Panc1 (cell line): Measurements from ENCODE around the gene DCLRE1B. TPM values are rescaled to one million over a fixed set of nuclear protein-coding genes. Genes with fewer than 3 reads are reported as not detected.

Source experiments
- ATAC-seq: fragments of 200-7000 bp; cut with Tn5 transposase; 2 replicates; pipeline ENCODE4 v1.9.1; 2020; ENCODE audit warnings: mild to moderate bottlenecking, moderate library complexity
- BruUV-seq: library from RNA; stranded (reverse); fragments of 400-500 nt; replicated peaks from 2 replicates; lab custom pipeline; 2021; lab: Mats Ljungman, UMichigan
- CTCF ChIA-PET: fragments of 300-600 bp; sonication (Branson Sonifier 250); formaldehyde crosslinking; loops from one replicate; lab custom pipeline; 2022; ENCODE audit warnings: antibody characterized with exemption; lab: Charles Lee
- POLR2A ChIA-PET: fragments of 300-600 bp; sonication (Branson Sonifier 250); formaldehyde crosslinking; loops from one replicate; lab custom pipeline; 2022; ENCODE audit warnings: antibody characterized with exemption; lab: Charles Lee
- DNase-seq: peaks from one replicate; pipeline ENCODE4 v3.0.0-alpha.2; 2010; ENCODE audit warnings: low read depth, low spot score
- H3K27ac ChIP-seq: 2 replicates; pipeline ENCODE4 v1.5.1; 2011; ENCODE audit warnings: mild to moderate bottlenecking, low read length, inconsistent platforms
- H3K27me3 ChIP-seq: fragments of 200-500 bp; sonication (Bioruptor generic); 2 replicates; pipeline ENCODE4 v1.6.0; 2014; ENCODE audit warnings: low read length, inconsistent platforms; ENCODE audit not compliant: control insufficient read depth, insufficient read depth
- H3K36me3 ChIP-seq: fragments of 200-500 bp; sonication (Bioruptor generic); 2 replicates; pipeline ENCODE4 v1.5.1; 2014; ENCODE audit warnings: inconsistent platforms, mild to moderate bottlenecking, low read length, moderate library complexity; ENCODE audit not compliant: control insufficient read depth, insufficient read depth
- H3K4me1 ChIP-seq: 2 replicates; pipeline ENCODE4 v1.5.1; 2011; ENCODE audit warnings: inconsistent platforms, mild to moderate bottlenecking, low read length, moderate library complexity; ENCODE audit not compliant: control insufficient read depth, insufficient read depth
- H3K4me3 ChIP-seq, 2 experiments: 2 replicates each; pipeline ENCODE4 v1.5.1; 2011 to 2012; ENCODE audit warnings: low read depth in 2 of 2, low read length in 2 of 2, mild to moderate bottlenecking in 2 of 2, inconsistent platforms in 1 of 2, moderate library complexity in 1 of 2
- H3K9me3 ChIP-seq: fragments of 200-500 bp; sonication (Bioruptor generic); 2 replicates; pipeline ENCODE4 v1.5.1; 2014; ENCODE audit warnings: low read depth, mild to moderate bottlenecking, inconsistent platforms, low read length, moderate library complexity; ENCODE audit not compliant: control insufficient read depth, insufficient read depth
- CTCF ChIP-seq: fragments of 450-650 bp; IDR thresholded peaks from 2 replicates; pipeline ENCODE4 v1.5.1; 2017; ENCODE audit warnings: mild to moderate bottlenecking
- POLR2AphosphoS5 ChIP-seq: IDR thresholded peaks from 2 replicates; pipeline ENCODE4 v1.6.1; 2012; ENCODE audit warnings: mild to moderate bottlenecking, low read depth, low read length, moderate library complexity
- REST ChIP-seq, 2 experiments: IDR thresholded peaks; 2 replicates each; pipeline ENCODE4 v1.6.1; 2011 to 2012; ENCODE audit warnings: low read depth in 2 of 2, control low read depth in 1 of 2, low read length in 1 of 2, mild to moderate bottlenecking in 1 of 2, moderate library complexity in 1 of 2; ENCODE audit not compliant: insufficient read depth in 1 of 2
- SIN3A ChIP-seq: IDR thresholded peaks from 2 replicates; pipeline ENCODE4 v1.6.1; 2012; ENCODE audit warnings: low read depth, mild to moderate bottlenecking, low read length, moderate library complexity, borderline replicate concordance; ENCODE audit not compliant: insufficient read depth
- TCF7L2 ChIP-seq: IDR thresholded peaks from 2 replicates; pipeline ENCODE4 v1.6.1; 2011; ENCODE audit warnings: mild to moderate bottlenecking, low read depth, low read length, inconsistent platforms
- in situ Hi-C: cut with HindIII; loops from 2 replicates; pipeline ENCODE4 v1.10.0; 2016; ENCODE audit warnings: low sequenced_read_pairs, low pct_unique_long_range_greater_than_20kb
- intact Hi-C: fragments of 100-400 bp; cut with micrococcal nuclease; formaldehyde crosslinking; loops from one replicate; pipeline ENCODE4 v1.10.0; 2022; ENCODE audit not compliant: unreplicated experiment
- total RNA-seq: library from RNA; stranded (reverse); gene quantifications from one replicate; pipeline ENCODE4 v1.2.1, GENCODE V29; 2021; ENCODE audit not compliant: unreplicated experiment

The DCLRE1B gene
- total RNA-seq, 1 experiment from 2014 or later = 8.6 TPM

GRCh38 chr1:113858982-113859381 lies 46.1 kb upstream of the DCLRE1B start:
- ATAC-seq = no peak
- in situ Hi-C loops = no loop called here

GRCh38 chr1:113859478-113860175 lies 45.5 kb upstream of the DCLRE1B start:
- no peak overlapping the region for H3K27ac ChIP-seq
- intact Hi-C loops = no loop called here
- H3K27me3 ChIP-seq = no peaks in the 10 kb centered on the region
- no peaks in the 10 kb centered on the region for H3K4me1 ChIP-seq
- ATAC-seq (no peak), DNase-seq (no peak)
- in situ Hi-C loops = no loop called here
- BruUV-seq = no TSS peak
- no peak overlapping the region for H3K4me3 ChIP-seq
- no peaks in the 10 kb centered on the region for H3K9me3 ChIP-seq
- TF ChIP-seq TCF7L2 (no peak), POLR2AphosphoS5 (no peak), SIN3A (no peak), CTCF (no peak), REST (IDR thresholded peaks at IDR 0.05; ENCODE audit: insufficient read depth in 1 of 2, low read depth in 2 of 2, low read length in 1 of 2) (no peak)
- no peaks in the 10 kb centered on the region for H3K36me3 ChIP-seq
- ChIA-PET CTCF (interaction anchor here (0.6 kb wide), 1 partner anchor 684 kb away, joined by 3 read pairs; no protein-coding TSS in a partner anchor), POLR2A (no interaction called here)

More at GRCh38 chr1:113858982-113859381, 46.1 kb upstream of the DCLRE1B start:
- TF ChIP-seq REST (IDR thresholded peaks at IDR 0.05; ENCODE audit: insufficient read depth in 1 of 2, low read depth in 2 of 2, low read length in 1 of 2) (no peak), SIN3A (no peak), CTCF (no peak), TCF7L2 (no peak), POLR2AphosphoS5 (no peak)
- CTCF ChIA-PET = no interaction called here
- POLR2A ChIA-PET = no interaction called here
- H3K27ac ChIP-seq = no peak overlapping the region
- H3K4me1 ChIP-seq = no peaks in the 10 kb centered on the region
- H3K27me3 ChIP-seq = no peaks in the 10 kb centered on the region
- intact Hi-C loops = no loop called here
- no peak for DNase-seq
- no TSS peak for BruUV-seq
- no peaks in the 10 kb centered on the region for H3K36me3 ChIP-seq
- H3K9me3 ChIP-seq = no peaks in the 10 kb centered on the region
- H3K4me3 ChIP-seq = no peak overlapping the region
